ENCODE results near the gene FBXO28.

The FBXO28 gene

DNA sequence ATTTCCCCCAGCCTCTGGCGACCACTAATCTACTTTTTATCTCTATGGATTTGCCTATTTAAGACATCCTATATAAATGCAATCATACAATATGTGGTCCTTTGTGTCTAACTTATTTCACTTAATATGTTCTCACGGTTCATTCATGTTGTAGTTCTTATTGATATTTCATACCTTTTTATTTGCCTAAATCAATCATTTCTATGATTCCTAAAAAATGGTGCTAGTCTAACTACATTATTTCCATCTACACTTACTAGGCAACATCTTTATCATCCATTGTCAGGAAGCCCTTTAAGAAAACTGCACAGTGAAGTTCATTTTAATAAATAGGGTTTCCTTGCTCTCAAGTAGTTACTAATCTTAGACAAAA is 380 bp upstream of the FBXO28 start:
- H3K36me3 Mint-ChIP-seq (ENCODE audit: low read depth): peaks cover 4% of the 10 kb centered on the region
- peaks cover 25% of the 10 kb centered on the region for H3K27me3 Mint-ChIP-seq (ENCODE audit: low read depth)
- peak overlapping the region; percentile 87 for H3K4me3 Mint-ChIP-seq
- peak overlapping the region; percentile 86 for H3K27ac Mint-ChIP-seq
- peaks cover 26% of the 10 kb centered on the region for H3K4me1 Mint-ChIP-seq (ENCODE audit: low read depth)
- H3K9me3 Mint-ChIP-seq: no peaks in the 10 kb centered on the region

DNA sequence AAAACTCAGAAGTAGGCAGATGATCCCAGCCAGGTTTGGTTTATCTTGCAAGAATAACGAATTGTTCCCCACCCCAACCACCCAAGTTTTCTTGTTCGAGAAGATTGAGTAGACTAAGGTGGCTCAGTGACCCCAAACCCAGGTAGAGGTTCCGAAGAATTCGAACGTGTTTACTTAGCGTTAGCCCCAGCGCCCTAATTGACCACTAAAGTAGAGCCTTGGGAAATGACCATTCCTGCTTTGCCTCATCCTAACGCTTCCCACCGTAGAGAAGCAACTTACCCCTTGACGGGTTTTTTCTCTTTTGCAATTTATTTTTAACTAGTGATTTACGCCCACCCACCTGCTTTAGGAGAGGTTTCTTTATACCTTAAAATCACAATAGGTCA is 870 bp downstream of the FBXO28 start:
- H3K9me3 Mint-ChIP-seq: no peaks in the 10 kb centered on the region
- peaks cover 15% of the 10 kb centered on the region for H3K27me3 Mint-ChIP-seq (ENCODE audit: low read depth)
- H3K4me3 Mint-ChIP-seq: peak overlapping the region; percentile 87
- peak overlapping the region; percentile 77 for H3K27ac Mint-ChIP-seq
- H3K36me3 Mint-ChIP-seq (ENCODE audit: low read depth): peaks cover 7% of the 10 kb centered on the region
- peaks cover 29% of the 10 kb centered on the region for H3K4me1 Mint-ChIP-seq (ENCODE audit: low read depth)

DNA sequence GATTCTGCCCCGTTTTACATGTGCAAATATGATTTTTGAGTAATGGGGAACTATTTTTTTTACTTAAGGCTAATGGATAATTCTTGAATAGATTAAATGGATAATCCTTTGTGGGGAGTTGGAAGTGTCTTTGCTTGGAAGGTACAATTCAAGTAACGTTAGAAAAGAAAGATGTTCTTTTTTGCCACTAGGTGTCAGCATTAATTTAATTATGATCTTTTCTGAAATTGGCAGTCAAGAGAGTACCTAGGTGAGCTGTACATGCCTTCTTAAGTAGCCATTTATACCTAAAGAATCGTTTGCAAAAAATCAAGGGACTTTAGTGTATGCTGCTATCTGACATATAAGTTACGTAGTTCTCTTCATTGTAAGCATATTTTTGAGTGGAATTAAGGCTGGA is 2.2 kb downstream of the FBXO28 start:
- peaks cover 5% of the 10 kb centered on the region for H3K27me3 Mint-ChIP-seq (ENCODE audit: low read depth)
- peaks cover 7% of the 10 kb centered on the region for H3K36me3 Mint-ChIP-seq (ENCODE audit: low read depth)
- peaks cover 29% of the 10 kb centered on the region for H3K4me1 Mint-ChIP-seq (ENCODE audit: low read depth)
- peak overlapping the region; percentile 58 for H3K27ac Mint-ChIP-seq
- H3K4me3 Mint-ChIP-seq: peak overlapping the region; percentile 71
- H3K9me3 Mint-ChIP-seq: no peaks in the 10 kb centered on the region

DNA sequence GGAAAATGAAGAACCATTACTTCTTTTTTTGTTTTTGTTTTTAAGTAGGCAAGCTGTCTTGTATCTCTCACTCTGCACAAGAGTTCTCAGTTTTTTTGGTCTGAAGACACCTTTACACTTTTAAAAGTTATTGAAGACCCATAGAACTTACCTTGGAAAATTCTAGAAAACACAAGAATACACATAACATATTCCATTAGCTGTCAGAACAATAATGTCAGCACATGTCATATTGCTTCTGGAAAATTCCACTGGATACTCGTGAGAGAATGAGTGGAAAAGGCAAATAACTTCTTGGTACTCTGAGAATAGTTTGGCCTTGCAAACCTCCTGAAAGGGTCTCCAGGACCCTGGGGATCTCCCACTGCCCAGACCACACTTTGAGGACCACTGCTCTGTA is 4.8 kb downstream of the FBXO28 start:
- Mint-ChIP-seq H3K4me3 (no peak overlapping the region), H3K9me3 (no peaks in the 10 kb centered on the region), H3K4me1 (ENCODE audit: low read depth) (peaks cover 31% of the 10 kb centered on the region), H3K27me3 (ENCODE audit: low read depth) (no peaks in the 10 kb centered on the region), H3K36me3 (ENCODE audit: low read depth) (peaks cover 7% of the 10 kb centered on the region), H3K27ac (no peak overlapping the region)

DNA sequence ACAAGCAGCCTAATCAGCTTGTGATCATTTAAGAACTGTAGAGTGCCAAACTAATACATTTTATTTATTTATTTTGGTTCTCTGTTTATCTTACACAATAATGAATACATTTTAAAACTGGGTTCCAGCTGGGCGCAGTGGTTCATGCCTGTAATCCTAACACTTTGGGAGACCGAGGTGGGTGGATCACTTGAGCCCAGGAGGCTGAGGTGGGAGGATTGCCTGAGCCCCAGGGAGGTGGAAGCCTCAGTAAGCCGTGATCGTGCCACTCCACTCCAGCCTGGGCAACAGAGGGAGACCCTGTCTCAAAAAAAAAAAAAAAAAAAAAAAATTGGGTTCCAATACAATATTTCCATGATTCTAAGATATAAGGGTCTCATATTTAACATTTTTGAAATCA is 9.2 kb downstream of the FBXO28 start:
- no peaks in the 10 kb centered on the region for H3K27me3 Mint-ChIP-seq (ENCODE audit: low read depth)
- H3K27ac Mint-ChIP-seq: no peak overlapping the region
- H3K4me1 Mint-ChIP-seq (ENCODE audit: low read depth): peaks cover 12% of the 10 kb centered on the region
- H3K4me3 Mint-ChIP-seq: no peak overlapping the region
- H3K9me3 Mint-ChIP-seq: no peaks in the 10 kb centered on the region
- peaks cover 6% of the 10 kb centered on the region for H3K36me3 Mint-ChIP-seq (ENCODE audit: low read depth)

DNA sequence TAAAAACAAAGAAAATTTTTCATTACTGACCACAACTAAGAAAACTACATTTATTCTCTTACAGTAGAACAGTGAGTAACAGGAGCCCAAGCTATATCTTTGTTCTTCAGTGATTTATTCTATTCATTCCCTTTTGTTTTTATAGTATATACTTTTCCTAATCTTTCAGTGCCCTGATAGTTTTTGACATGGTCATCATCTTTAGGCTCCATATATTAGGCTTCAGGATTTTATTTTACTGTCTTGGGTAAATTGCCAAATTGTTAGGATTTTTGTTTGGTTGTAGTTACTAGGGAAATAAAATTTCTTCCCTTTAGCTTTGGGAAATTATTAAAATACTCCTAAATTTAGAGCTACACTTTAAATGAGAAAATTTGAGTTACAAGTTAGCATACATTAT is 10.3 kb downstream of the FBXO28 start:
- peaks cover 6% of the 10 kb centered on the region for H3K36me3 Mint-ChIP-seq (ENCODE audit: low read depth)
- H3K9me3 Mint-ChIP-seq: no peaks in the 10 kb centered on the region
- no peaks in the 10 kb centered on the region for H3K27me3 Mint-ChIP-seq (ENCODE audit: low read depth)
- H3K27ac Mint-ChIP-seq: no peak overlapping the region
- H3K4me1 Mint-ChIP-seq (ENCODE audit: low read depth): peaks cover 12% of the 10 kb centered on the region
- no peak overlapping the region for H3K4me3 Mint-ChIP-seq

DNA sequence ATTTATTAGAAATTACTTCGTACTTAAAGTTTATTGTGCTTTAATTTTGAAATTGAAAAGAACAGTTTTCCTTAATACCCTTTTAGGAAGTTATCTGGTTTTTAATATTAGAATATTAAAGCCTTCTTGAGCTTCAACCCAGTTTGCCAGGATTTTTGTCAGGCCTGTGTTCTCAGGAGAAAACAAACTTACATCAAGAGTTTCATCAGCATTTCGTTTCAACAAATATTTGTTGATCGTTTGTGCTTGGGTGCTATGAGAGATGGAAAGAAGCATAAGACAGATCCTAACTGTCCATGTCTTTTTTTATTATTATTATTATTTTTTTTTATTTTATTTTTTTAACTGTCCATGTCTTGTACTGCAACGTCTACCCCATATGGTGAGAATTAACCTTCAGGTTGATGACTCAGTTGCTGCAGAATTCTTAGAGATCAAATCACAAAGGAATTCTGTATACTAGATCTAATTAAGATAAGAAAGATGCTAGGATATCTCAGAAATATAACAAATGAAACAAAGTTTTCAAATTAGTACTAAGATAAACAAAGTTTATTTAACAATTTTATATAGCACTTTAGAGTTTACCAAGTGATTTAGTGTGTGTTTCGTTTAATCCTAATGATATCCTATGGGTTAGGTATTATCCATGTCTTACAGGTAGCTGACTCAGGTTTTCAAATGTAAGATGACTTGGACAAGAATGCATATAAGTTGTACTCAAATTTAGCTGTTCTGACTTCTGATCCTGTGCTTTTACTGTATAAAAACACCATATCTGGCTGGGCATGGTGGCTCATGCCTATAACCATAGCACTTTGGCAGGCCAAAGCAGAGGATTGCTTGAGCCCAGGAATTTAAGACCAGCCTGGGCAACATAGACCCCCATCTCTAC is 14.3 kb downstream of the FBXO28 start:
- no peaks in the 10 kb centered on the region for H3K9me3 Mint-ChIP-seq
- no peak overlapping the region for H3K4me3 Mint-ChIP-seq
- peaks cover 29% of the 10 kb centered on the region for H3K36me3 Mint-ChIP-seq (ENCODE audit: low read depth)
- H3K4me1 Mint-ChIP-seq (ENCODE audit: low read depth): peaks cover 2% of the 10 kb centered on the region
- H3K27ac Mint-ChIP-seq: no peak overlapping the region
- H3K27me3 Mint-ChIP-seq (ENCODE audit: low read depth): no peaks in the 10 kb centered on the region

DNA sequence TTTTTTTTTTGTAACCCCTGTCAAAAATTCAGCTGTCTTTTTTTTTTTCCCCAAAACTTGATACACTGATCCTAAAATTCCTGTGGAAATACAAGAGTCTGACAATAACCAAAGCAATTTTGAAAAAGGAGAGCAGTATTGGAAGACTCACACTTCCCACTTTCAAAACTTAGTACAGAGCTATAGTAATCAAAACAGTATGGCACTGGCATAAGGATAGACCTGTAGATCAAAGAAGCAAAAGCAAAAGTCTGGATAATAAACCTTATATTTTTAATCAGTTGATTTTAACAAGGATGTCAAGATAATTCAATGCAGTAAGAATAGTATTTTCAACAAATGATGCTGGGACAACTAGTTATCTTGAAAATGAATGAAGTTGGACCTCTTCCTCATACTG is 17.3 kb downstream of the FBXO28 start:
- no peak overlapping the region for H3K4me3 Mint-ChIP-seq
- no peak overlapping the region for H3K27ac Mint-ChIP-seq
- peaks cover 35% of the 10 kb centered on the region for H3K36me3 Mint-ChIP-seq (ENCODE audit: low read depth)
- no peaks in the 10 kb centered on the region for H3K27me3 Mint-ChIP-seq (ENCODE audit: low read depth)
- no peaks in the 10 kb centered on the region for H3K9me3 Mint-ChIP-seq
- peaks cover 2% of the 10 kb centered on the region for H3K4me1 Mint-ChIP-seq (ENCODE audit: low read depth)

DNA sequence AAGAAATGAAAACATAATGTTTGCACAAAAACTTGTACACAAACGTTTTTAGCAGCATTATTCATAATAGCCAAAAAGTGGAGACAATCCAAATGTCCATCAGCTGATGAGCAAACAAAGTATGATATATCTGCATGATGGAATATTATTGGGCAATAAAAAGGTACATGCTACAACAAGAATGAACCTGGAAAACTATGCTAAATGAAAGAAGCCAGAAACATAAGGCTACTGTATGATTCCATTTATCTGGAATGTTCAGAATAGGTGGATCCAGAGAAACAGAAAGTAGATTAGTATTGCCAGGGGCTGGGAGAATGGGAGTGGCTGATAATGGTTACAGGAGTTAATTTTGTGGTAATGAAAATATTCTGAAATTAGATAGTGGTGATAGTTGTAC is 19.0 kb downstream of the FBXO28 start:
- H3K4me1 Mint-ChIP-seq (ENCODE audit: low read depth): no peaks in the 10 kb centered on the region
- no peaks in the 10 kb centered on the region for H3K27me3 Mint-ChIP-seq (ENCODE audit: low read depth)
- peaks cover 35% of the 10 kb centered on the region for H3K36me3 Mint-ChIP-seq (ENCODE audit: low read depth)
- H3K9me3 Mint-ChIP-seq: no peaks in the 10 kb centered on the region
- no peak overlapping the region for H3K27ac Mint-ChIP-seq
- no peak overlapping the region for H3K4me3 Mint-ChIP-seq

DNA sequence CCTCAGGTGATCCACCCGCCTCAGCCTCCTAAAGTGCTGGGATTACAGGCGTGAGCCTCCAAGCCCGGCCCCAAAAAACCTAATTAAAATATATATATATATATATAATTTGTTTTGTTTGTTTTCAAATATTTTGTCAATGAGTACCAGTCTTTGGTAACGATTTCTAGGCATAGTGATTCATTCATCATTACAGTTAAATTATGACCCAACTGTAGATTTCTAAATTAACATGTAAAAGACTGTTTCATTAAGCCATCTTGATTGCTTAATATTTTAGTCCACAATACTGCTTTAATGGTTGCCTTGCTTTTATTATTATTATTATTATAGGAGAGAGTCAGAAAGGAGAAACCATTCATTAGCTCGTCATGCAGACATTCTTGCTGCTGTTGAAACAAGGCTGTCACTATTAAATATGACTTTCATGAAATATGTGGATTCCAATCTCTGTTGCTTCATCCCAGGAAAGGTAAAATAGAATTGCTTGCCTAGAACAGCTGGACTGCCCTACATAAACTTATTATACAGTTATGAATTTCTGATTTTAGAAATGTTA is 19.9 kb downstream of the FBXO28 start:
- Mint-ChIP-seq H3K4me3 (no peak overlapping the region), H3K9me3 (no peaks in the 10 kb centered on the region), H3K27ac (no peak overlapping the region), H3K36me3 (ENCODE audit: low read depth) (peaks cover 35% of the 10 kb centered on the region), H3K4me1 (ENCODE audit: low read depth) (no peaks in the 10 kb centered on the region), H3K27me3 (ENCODE audit: low read depth) (no peaks in the 10 kb centered on the region)

DNA sequence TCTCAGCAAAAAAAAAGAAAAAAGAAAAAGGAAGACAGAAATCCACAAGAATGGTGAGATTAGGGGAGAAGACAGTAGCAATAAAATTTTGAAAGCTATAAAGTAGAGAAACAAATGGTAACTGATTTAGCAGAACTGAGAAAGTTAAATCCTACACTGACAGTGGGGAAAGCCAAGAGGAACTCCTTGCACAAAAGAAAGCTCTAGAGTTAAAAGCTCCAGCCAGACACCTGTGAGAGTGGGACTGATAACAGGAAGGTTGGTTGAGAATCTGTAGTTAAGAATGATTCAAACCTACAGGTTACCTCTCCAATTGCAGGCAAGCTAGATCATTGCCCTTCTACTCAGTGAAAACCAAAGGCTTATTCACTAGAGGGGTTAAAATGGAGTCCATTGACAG is 23.6 kb downstream of the FBXO28 start:
- H3K27me3 Mint-ChIP-seq (ENCODE audit: low read depth): no peaks in the 10 kb centered on the region
- H3K27ac Mint-ChIP-seq: peak overlapping the region; percentile 12
- H3K36me3 Mint-ChIP-seq (ENCODE audit: low read depth): peaks cover 16% of the 10 kb centered on the region
- no peaks in the 10 kb centered on the region for H3K9me3 Mint-ChIP-seq
- H3K4me3 Mint-ChIP-seq: no peak overlapping the region
- no peaks in the 10 kb centered on the region for H3K4me1 Mint-ChIP-seq (ENCODE audit: low read depth)

DNA sequence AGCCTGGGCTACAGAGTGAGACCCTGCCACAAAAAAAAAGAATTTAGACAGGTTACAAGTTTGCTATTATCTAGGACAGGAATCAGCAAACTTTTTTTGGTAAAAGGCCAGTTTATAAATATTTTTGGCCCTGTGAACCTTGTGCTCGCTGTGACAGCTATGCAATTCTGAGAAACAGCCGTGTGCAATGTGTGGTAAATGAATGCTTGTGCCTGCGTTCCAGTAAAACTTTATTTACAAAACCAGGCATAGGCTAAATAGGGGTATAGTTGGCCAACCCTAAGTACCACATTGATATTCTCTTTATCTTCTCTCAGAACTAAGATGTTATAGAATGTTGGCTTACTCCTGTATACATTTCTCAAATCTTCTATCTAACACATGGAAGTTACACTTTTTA is 24.3 kb downstream of the FBXO28 start:
- Mint-ChIP-seq H3K4me1 (ENCODE audit: low read depth) (no peaks in the 10 kb centered on the region), H3K9me3 (no peaks in the 10 kb centered on the region), H3K27ac (no peak overlapping the region), H3K36me3 (ENCODE audit: low read depth) (peaks cover 12% of the 10 kb centered on the region), H3K27me3 (ENCODE audit: low read depth) (no peaks in the 10 kb centered on the region), H3K4me3 (no peak overlapping the region)

DNA sequence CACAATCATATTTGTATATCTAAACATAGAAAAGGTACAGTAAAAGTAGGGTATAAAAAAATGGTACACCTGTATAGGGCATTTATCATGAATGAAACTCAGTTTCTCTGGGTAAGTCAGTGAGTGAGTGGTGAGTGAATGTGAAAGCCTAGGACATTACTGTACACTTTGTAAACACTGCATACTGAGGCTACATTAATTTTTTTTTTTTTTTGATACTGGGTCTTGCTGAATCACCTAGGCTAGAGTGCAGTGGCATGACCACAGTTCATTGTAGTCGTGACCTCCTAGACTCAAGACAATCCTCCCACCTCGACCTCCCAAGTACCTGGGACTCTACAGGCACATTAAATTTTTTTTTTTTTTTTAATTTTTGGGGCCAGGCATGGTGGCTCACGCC is 27.8 kb downstream of the FBXO28 start:
- H3K27ac Mint-ChIP-seq: no peak overlapping the region
- H3K4me3 Mint-ChIP-seq: no peak overlapping the region
- H3K4me1 Mint-ChIP-seq (ENCODE audit: low read depth): no peaks in the 10 kb centered on the region
- peaks cover 5% of the 10 kb centered on the region for H3K36me3 Mint-ChIP-seq (ENCODE audit: low read depth)
- H3K9me3 Mint-ChIP-seq: no peaks in the 10 kb centered on the region
- no peaks in the 10 kb centered on the region for H3K27me3 Mint-ChIP-seq (ENCODE audit: low read depth)

DNA sequence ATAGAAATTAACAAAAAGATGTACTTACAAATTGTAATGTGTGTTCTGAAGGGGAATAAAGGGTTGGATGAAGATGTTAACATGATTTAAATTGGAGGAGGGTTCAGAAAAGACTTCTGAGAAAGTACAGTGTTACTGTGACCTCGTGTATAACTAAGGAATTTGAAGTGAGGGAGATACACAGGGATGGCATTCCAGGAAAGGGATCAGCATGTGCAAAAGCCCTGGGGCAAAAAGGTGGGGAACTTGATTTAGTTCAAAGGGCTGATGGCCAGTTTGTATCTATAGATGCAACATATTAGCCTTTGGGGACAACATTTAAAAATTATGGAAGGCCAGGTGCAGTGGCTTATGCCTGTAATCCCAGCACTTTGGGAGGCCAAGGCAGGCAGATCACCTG is 35.8 kb downstream of the FBXO28 start:
- Mint-ChIP-seq H3K27ac (no peak overlapping the region), H3K4me1 (ENCODE audit: low read depth) (peaks cover 18% of the 10 kb centered on the region), H3K4me3 (no peak overlapping the region), H3K9me3 (no peaks in the 10 kb centered on the region), H3K36me3 (ENCODE audit: low read depth) (peaks cover 15% of the 10 kb centered on the region), H3K27me3 (ENCODE audit: low read depth) (no peaks in the 10 kb centered on the region)

DNA sequence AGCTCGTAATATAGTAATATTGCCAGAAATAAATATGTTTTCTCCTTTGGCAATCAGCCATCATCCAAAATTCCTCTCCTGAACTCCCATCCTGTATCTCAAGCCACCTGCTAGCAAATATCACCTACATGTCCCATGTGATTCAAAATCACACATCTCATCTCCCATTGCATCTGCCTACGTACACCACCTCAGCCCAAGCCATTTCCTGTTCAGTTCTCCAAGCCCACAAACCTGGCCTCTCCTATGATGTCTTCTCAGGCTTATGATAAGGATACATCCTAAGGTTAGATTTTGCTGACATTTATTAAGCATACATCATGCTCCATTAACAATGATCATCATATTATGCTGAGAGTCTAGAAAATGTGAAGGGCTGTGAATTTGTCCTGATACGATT is 37.2 kb downstream of the FBXO28 start:
- Mint-ChIP-seq H3K27me3 (ENCODE audit: low read depth) (no peaks in the 10 kb centered on the region), H3K27ac (no peak overlapping the region), H3K9me3 (no peaks in the 10 kb centered on the region), H3K4me1 (ENCODE audit: low read depth) (peaks cover 18% of the 10 kb centered on the region), H3K4me3 (no peak overlapping the region), H3K36me3 (ENCODE audit: low read depth) (peaks cover 19% of the 10 kb centered on the region)

Measured in T-helper 1 cell treated with Interleukin-12 subunit alpha and Interleukin-12 subunit beta and Interleukin-4 antibody, amounts not matched to agents 30 μg/mL and 1 μg/mL, for 36 hours (primary cell).